ENCODE measurements around the gene CENPM. TPM values are rescaled to one million over a fixed set of nuclear protein-coding genes. Genes with fewer than 3 reads are reported as not detected.

Gene CENPM
- total and polyA plus RNA-seq, 3 experiments from 2014 or later, result 19.2 to 77.5 (median 73.2) TPM

DNA sequence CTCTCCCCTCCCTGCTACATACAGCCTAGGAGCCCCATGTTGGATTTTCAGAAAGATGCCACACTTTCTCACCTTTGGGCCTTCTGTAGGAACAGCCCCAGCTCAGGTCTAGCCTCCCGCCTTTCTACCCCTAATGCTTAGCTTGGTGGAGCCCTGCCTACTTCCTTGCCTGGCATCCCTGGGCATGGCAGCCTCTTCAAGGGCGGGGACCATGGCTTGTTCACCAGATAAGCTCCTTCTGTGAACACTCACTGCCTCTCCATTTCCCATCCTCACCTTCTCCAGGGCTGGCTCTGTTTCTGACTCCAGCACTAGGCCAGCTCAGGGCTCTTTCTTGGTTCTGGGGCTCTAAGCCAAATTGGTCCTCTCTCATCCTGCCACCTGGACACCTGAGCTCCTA lies 23.6 kb upstream of the CENPM start:
- H3K4me3 ChIP-seq (ENCODE audit: low read length), result no peak overlapping the region
- peaks cover 8% of the 10 kb centered on the region for H3K27me3 ChIP-seq (ENCODE audit: insufficient read depth, low read length, poor library complexity, severe bottlenecking)
- H3K9me3 ChIP-seq (ENCODE audit: low read length), result no peaks in the 10 kb centered on the region
- no peak overlapping the region for H3K4me3 Mint-ChIP-seq
- no peak overlapping the region for H3K27ac ChIP-seq (ENCODE audit: low read depth, low read length)
- no peaks in the 10 kb centered on the region for H3K9me3 Mint-ChIP-seq
- no peaks in the 10 kb centered on the region for H3K36me3 Mint-ChIP-seq
- H3K36me3 ChIP-seq (ENCODE audit: insufficient read depth, low read length), result no peaks in the 10 kb centered on the region
- H3K27me3 Mint-ChIP-seq, result peaks cover 9 to 34% of the 10 kb centered on the region in 2 donors
- H3K4me1 ChIP-seq (ENCODE audit: insufficient read depth, low read length), result no peaks in the 10 kb centered on the region
- no peak overlapping the region for H3K27ac Mint-ChIP-seq
- ChIA-PET CTCF (interaction anchor here (0.9 to 1.0 kb wide), 2 partner anchors 44 to 120 kb away, joined by 3 read pairs; partner anchors contain the start of genes NDUFA6 and TNFRSF13C), POLR2A (no interaction called here)
- H3K4me1 Mint-ChIP-seq, result peaks cover 0 to 2% (median 2%) of the 10 kb centered on the region in 3 donors
- no peak for DNase-seq

DNA sequence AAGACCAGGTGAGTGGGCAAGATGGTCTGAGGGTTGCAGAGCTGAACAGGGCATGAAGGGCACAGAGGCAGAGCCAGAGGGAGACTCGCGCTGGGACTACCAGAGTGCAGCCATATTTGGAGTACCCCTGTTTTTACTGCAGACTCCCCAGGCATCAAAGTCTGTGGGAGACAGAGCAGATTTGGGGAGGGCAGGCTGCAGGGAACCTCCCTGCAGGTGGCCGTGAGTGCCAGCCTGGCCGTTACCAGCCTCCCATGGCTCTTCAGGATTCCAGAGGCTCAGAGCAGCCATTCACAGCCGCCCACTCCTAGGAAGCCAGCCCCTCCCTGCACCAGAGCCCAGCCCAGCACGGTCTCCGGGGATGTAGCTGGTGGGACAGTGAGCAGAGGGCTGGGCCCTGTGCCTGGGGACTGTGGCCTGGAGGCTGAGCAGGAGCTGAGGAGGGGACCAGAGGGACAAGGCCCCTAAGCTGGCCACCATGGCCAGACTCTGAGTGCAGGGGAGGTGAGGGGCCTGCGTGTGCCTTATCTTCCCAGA lies 22.2 kb upstream of the CENPM start, which contains the start of gene SEPTIN3:
Gene SEPTIN3, plus strand, starts transcription at position 334 of the 537 bp plus-strand sequence. CDS start 2,050 bp downstream, outside the sequence.
- H3K36me3 Mint-ChIP-seq, result no peaks in the 10 kb centered on the region
- Histone ChIP-seq H3K36me3 (ENCODE audit: insufficient read depth, low read length) (no peaks in the 10 kb centered on the region), H3K4me3 (ENCODE audit: low read length) (no peak within 1 kb of the TSS), H3K4me1 (ENCODE audit: insufficient read depth, low read length) (no peaks in the 10 kb centered on the region), H3K27ac (ENCODE audit: low read depth, low read length) (no peak within 1 kb of the TSS), H3K9me3 (ENCODE audit: low read length) (no peaks in the 10 kb centered on the region), H3K27me3 (ENCODE audit: insufficient read depth, low read length, poor library complexity, severe bottlenecking) (peaks cover 7% of the 10 kb centered on the region)
- H3K27ac Mint-ChIP-seq, result peak within 1 kb of the TSS in 2 of 8 donors; percentile 11 to 26
- H3K27me3 Mint-ChIP-seq, result peaks cover 4 to 24% of the 10 kb centered on the region in 2 donors
- ChIA-PET CTCF (interaction anchor here (2.6 kb wide), 1 partner anchor 475 kb away, joined by 11 read pairs; no protein-coding TSS in a partner anchor), POLR2A (no interaction called here)
- DNase-seq, result no peak
- no peaks in the 10 kb centered on the region for H3K4me1 Mint-ChIP-seq
- H3K4me3 Mint-ChIP-seq, result no peak within 1 kb of the TSS
- no peaks in the 10 kb centered on the region for H3K9me3 Mint-ChIP-seq

DNA sequence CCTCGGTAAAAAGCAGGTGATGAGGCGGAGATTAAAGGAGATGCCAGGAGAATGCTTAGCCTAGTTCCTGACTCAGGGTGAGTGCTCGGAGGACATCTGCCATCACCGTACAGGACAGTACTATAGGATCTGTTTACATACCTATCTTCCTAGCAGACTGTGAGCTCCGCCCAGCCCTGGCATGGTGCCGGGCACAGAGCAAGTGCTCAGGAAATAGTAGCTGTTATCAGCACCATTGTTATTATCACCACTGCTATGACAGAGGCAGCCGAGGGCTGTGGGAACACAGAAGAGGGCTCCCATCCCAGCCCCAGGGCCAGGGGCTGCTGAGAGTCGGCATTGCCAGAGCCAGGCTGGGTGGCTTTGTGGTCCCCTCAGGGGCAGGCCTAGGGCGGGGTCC lies 21.6 kb upstream of the CENPM start:
- H3K4me3 ChIP-seq (ENCODE audit: low read length), result no peak overlapping the region
- Mint-ChIP-seq H3K27me3 (peaks cover 5 to 24% of the 10 kb centered on the region in 2 donors), H3K4me1 (no peaks in the 10 kb centered on the region), H3K27ac (no peak overlapping the region), H3K9me3 (no peaks in the 10 kb centered on the region), H3K4me3 (no peak overlapping the region), H3K36me3 (no peaks in the 10 kb centered on the region)
- no peaks in the 10 kb centered on the region for H3K9me3 ChIP-seq (ENCODE audit: low read length)
- no peaks in the 10 kb centered on the region for H3K4me1 ChIP-seq (ENCODE audit: insufficient read depth, low read length)
- ChIA-PET CTCF (interaction anchor here (0.6 to 2.6 kb wide), 3 partner anchors 9 to 476 kb away, joined by 3 to 11 read pairs (median 3); no protein-coding TSS in a partner anchor), POLR2A (no interaction called here)
- peaks cover 7% of the 10 kb centered on the region for H3K27me3 ChIP-seq (ENCODE audit: insufficient read depth, low read length, poor library complexity, severe bottlenecking)
- H3K27ac ChIP-seq (ENCODE audit: low read depth, low read length), result no peak overlapping the region
- no peaks in the 10 kb centered on the region for H3K36me3 ChIP-seq (ENCODE audit: insufficient read depth, low read length)
- no peak for DNase-seq

DNA sequence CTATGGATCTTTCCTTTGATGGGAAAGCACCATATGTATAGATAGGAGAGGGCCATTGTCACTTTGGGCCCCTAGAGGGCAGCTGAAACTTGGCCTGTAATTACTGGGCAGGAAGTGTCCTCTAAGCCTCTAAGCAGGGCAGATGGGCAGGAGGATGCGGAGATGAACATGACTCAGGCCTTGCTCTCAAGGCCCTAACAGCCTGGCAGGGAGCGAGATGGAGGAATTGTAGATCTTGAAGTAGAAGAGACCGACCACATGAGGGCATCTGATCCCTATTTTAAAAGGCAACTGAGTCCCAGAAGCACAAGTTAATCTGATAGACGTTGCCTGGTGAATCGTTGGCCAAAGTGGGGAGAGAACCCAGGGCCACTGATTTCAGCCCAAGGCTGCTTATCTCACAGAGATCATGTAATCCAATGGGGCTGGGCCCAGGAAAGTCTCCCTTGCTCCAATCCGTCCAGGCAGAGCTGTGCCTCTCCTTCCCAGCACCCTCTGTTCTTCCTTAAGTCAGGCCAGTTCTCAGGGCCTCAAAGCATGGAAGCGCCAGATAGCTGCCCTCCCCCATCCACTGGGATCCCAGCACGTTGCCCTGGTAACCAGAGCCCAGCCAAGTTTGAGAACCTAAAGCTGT lies 19.8 kb upstream of the CENPM start:
- Mint-ChIP-seq H3K9me3 (no peaks in the 10 kb centered on the region), H3K27ac (no peak overlapping the region), H3K4me3 (no peak overlapping the region), H3K27me3 (peaks cover 5 to 14% of the 10 kb centered on the region in 2 donors), H3K4me1 (no peaks in the 10 kb centered on the region), H3K36me3 (no peaks in the 10 kb centered on the region)
- H3K4me1 ChIP-seq (ENCODE audit: insufficient read depth, low read length), result no peaks in the 10 kb centered on the region
- DNase-seq, result peak in 2 of 5 donors; percentile 20 to 33
- no peaks in the 10 kb centered on the region for H3K9me3 ChIP-seq (ENCODE audit: low read length)
- ChIA-PET POLR2A (interaction anchor here (0.7 kb wide), 1 partner anchor 168 kb away, joined by 5 read pairs; no protein-coding TSS in a partner anchor), CTCF (interaction anchor here (0.9 to 2.6 kb wide), 5 partner anchors 125 to 478 kb away, joined by 3 to 11 read pairs (median 3); no protein-coding TSS in a partner anchor)
- H3K36me3 ChIP-seq (ENCODE audit: insufficient read depth, low read length), result no peaks in the 10 kb centered on the region
- no peak overlapping the region for H3K27ac ChIP-seq (ENCODE audit: low read depth, low read length)
- no peaks in the 10 kb centered on the region for H3K27me3 ChIP-seq (ENCODE audit: insufficient read depth, low read length, poor library complexity, severe bottlenecking)
- H3K4me3 ChIP-seq (ENCODE audit: low read length), result no peak overlapping the region

DNA sequence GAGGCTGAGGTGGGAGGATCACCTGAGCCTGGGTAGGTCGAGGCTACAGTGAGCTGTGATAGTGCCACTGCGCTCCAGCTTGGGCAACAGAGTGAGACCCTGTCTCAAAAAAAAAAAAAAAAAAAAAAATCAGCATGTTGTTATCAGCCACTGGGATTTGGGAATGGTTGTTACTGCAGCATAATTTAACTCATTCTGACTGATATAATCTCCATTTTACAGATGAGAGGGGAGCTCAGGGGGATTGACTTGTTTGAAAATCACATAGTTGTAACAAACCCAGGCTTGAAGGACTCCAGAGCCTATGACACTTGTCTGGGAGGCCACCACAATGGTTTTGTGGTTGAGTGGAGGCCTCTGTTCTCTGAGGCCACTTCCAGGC lies 19.3 kb upstream of the CENPM start:
- H3K36me3 ChIP-seq (ENCODE audit: insufficient read depth, low read length), result no peaks in the 10 kb centered on the region
- H3K27ac ChIP-seq (ENCODE audit: low read depth, low read length), result no peak overlapping the region
- H3K36me3 Mint-ChIP-seq, result no peaks in the 10 kb centered on the region
- DNase-seq, result no peak
- no peaks in the 10 kb centered on the region for H3K4me1 ChIP-seq (ENCODE audit: insufficient read depth, low read length)
- H3K4me1 Mint-ChIP-seq, result no peaks in the 10 kb centered on the region
- POLR2A ChIA-PET, result interaction anchor here (0.7 kb wide), 1 partner anchor 168 kb away, joined by 5 read pairs; no protein-coding TSS in a partner anchor
- no peak overlapping the region for H3K4me3 ChIP-seq (ENCODE audit: low read length)
- no peaks in the 10 kb centered on the region for H3K9me3 ChIP-seq (ENCODE audit: low read length)
- no peak overlapping the region for H3K4me3 Mint-ChIP-seq
- H3K27me3 ChIP-seq (ENCODE audit: insufficient read depth, low read length, poor library complexity, severe bottlenecking), result no peaks in the 10 kb centered on the region
- CTCF ChIA-PET, result interaction anchor here (0.9 to 1.5 kb wide), 3 partner anchors 469 to 472 kb away, joined by 3 to 6 read pairs (median 3); no protein-coding TSS in a partner anchor
- peaks cover 5 to 10% of the 10 kb centered on the region in 2 donors for H3K27me3 Mint-ChIP-seq
- H3K27ac Mint-ChIP-seq, result no peak overlapping the region
- no peaks in the 10 kb centered on the region for H3K9me3 Mint-ChIP-seq

DNA sequence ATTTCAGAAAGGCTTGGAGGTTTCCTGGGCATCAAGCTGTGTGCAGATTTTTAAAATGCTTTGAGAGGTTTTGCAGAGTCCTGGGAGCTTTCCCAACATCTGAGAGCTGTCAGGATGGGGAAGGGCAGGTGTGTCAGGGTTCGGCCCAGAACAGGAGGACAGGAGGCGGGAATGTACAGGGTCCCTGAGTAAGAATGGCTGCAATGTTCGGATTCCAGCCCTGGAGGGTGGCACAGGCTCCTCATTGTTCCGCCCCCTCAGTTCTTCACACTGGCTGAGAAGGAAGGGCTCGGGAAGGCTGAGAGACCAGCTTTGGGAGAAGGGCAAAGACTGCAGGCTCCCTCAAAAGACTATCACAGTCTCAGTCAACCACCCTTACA lies 17.1 kb upstream of the CENPM start:
- no peak overlapping the region for H3K4me3 ChIP-seq (ENCODE audit: low read length)
- no peaks in the 10 kb centered on the region for H3K4me1 ChIP-seq (ENCODE audit: insufficient read depth, low read length)
- Mint-ChIP-seq H3K27me3 (peaks cover 0 to 3% of the 10 kb centered on the region in 2 donors), H3K4me3 (no peak overlapping the region), H3K27ac (peak overlapping the region in 1 of 8 donors; percentile 5), H3K36me3 (no peaks in the 10 kb centered on the region), H3K4me1 (no peaks in the 10 kb centered on the region), H3K9me3 (no peaks in the 10 kb centered on the region)
- no peak overlapping the region for H3K27ac ChIP-seq (ENCODE audit: low read depth, low read length)
- H3K27me3 ChIP-seq (ENCODE audit: insufficient read depth, low read length, poor library complexity, severe bottlenecking), result no peaks in the 10 kb centered on the region
- CTCF ChIA-PET, result no interaction called here
- H3K36me3 ChIP-seq (ENCODE audit: insufficient read depth, low read length), result no peaks in the 10 kb centered on the region
- no peaks in the 10 kb centered on the region for H3K9me3 ChIP-seq (ENCODE audit: low read length)
- POLR2A ChIA-PET, result no interaction called here
- DNase-seq, result no peak

DNA sequence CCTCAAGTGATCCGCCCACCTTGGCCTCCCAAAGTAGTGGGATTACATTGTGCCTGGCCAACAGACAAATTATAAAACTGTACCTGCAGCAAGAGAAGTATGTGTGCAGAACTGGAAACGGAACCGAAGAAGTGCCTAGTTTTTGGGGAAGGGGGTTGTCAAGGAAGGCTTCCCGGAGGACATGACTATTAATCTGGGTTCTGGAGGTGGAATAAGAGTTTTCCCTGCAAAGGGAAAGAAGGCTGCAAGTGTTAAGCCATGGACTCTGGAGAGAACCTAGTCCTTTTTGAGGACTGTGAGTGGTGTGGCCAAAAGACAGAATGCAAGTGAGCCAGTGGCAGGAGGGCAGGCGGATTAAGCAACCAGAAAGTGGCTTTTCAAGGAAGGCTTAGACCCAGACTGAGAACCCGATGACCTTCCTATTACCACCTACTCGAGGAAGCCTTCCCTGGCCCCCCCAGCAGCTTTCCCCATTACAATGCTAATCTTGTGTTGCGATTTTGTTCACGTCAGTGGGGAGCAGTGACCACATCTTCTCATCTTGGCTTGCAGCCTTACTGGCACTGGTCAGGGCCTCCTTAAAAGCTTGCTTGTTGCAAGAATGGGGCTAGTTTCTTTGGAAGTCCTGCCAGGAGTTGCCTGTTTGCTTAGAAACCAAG lies 16.6 kb upstream of the CENPM start:
- Mint-ChIP-seq H3K9me3 (no peaks in the 10 kb centered on the region), H3K4me3 (no peak overlapping the region), H3K4me1 (no peaks in the 10 kb centered on the region), H3K36me3 (no peaks in the 10 kb centered on the region), H3K27ac (peak overlapping the region in 2 of 8 donors; percentile 6 to 17), H3K27me3 (peaks cover 0 to 3% of the 10 kb centered on the region in 2 donors)
- no peak overlapping the region for H3K27ac ChIP-seq (ENCODE audit: low read depth, low read length)
- no peak overlapping the region for H3K4me3 ChIP-seq (ENCODE audit: low read length)
- POLR2A ChIA-PET, result no interaction called here
- H3K9me3 ChIP-seq (ENCODE audit: low read length), result no peaks in the 10 kb centered on the region
- no peak for DNase-seq
- H3K27me3 ChIP-seq (ENCODE audit: insufficient read depth, low read length, poor library complexity, severe bottlenecking), result no peaks in the 10 kb centered on the region
- no peaks in the 10 kb centered on the region for H3K36me3 ChIP-seq (ENCODE audit: insufficient read depth, low read length)
- CTCF ChIA-PET, result no interaction called here
- no peaks in the 10 kb centered on the region for H3K4me1 ChIP-seq (ENCODE audit: insufficient read depth, low read length)

Data from CD8-positive, alpha-beta memory T cell (primary cell).